Measurements from ENCODE around the gene MSI2.
A peak's percentile ranks its signal among the peaks of the same experiment; 100 is the strongest.

Gene MSI2

GRCh38 chr17:57545731-57546342 lies 289.5 kb downstream of the MSI2 start:
- no peak overlapping the region for H3K27ac ChIP-seq (replicated peaks; ENCODE audit: low read length)
- no CpG with 5 or more reads among the region's 19 CpGs for WGBS, 2 donors (ENCODE audit: extremely low coverage in 2 of 2, insufficient read length in 2 of 2, insufficient replicate concordance in 1 of 2)

DNA sequence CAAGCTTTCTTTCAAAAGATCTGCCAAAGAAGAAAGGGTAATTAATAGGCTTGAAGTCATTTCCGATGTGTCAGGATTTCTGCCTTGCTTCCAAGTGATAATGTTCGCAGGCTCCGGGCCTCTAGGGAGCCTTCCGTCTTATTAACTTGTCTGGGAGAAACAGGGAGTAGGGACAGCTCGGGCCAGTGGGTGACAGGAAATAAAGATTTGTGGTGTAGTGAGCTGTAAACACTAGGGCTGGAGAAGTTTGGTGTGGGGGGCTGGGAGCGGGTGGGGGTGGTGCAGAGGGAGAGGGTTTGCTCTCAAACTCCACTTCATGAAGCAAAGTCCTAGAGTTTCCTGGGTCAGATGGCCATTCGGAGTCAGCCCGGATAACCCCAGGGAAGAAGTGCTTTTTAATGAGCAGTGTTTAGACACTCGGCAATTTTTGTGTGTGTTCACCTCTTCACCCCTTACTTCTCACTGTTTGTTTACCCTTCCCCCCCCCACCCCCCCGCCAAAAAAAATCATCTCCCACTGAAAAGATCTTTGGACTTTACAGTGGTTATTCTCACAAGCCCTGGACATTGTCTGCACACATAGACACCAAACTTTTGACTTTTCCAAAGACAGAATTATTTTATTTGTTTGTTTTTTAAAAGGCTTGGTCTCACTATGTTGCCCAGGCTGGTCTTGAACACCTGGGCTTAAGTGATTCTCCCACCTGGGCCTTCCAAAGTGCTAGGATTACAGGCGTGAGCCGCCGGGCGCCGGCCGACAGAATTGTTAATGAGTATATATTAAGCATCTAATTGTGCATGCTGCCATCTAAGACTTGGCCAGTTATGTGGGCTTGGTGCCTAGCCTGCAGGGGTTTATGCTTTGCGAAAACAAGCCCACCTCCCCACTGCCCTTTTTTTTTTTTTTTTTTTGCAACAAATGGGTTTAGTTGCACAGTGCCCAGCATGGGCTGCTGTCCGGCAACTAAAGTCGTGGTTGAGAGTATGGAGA lies 292.4 kb downstream of the MSI2 start:
- no peaks in the 10 kb centered on the region for H3K9me3 ChIP-seq (replicated peaks in 1 of 2; ENCODE audit: control insufficient read depth in 2 of 2, insufficient read depth in 1 of 2, low read depth in 1 of 2, low read length in 2 of 2)
- no peak overlapping the region for H4K8ac ChIP-seq (ENCODE audit: low read depth, low read length)
- H2BK12ac ChIP-seq (ENCODE audit: low read length) = no peak overlapping the region
- peaks cover 63 to 70% of the 10 kb centered on the region in 2 donors for H3K4me1 ChIP-seq (ENCODE audit: control insufficient read depth in 2 of 2, insufficient read depth in 1 of 2, low read depth in 1 of 2, low read length in 2 of 2)
- WGBS, 2 donors (ENCODE audit: extremely low coverage in 2 of 2, insufficient read length in 2 of 2, insufficient replicate concordance in 1 of 2) = no CpG with 5 or more reads among the region's 19 CpGs
- no peak overlapping the region for H3K4ac ChIP-seq (ENCODE audit: low read length)
- H3K27ac ChIP-seq (replicated peaks; ENCODE audit: low read length) = no peak overlapping the region
- no peaks in the 10 kb centered on the region for H3K36me3 ChIP-seq (replicated peaks in 1 of 2; ENCODE audit: control insufficient read depth in 2 of 2, insufficient read depth in 2 of 2, low read length in 2 of 2)
- no peak overlapping the region for H3K4me3 ChIP-seq (ENCODE audit: low read length in 2 of 2)
- H3K9ac ChIP-seq (ENCODE audit: low read depth, low read length, poor library complexity) = no peak overlapping the region
- no peak overlapping the region for H2BK120ac ChIP-seq (ENCODE audit: low read depth, low read length)
- no peak overlapping the region for H3K18ac ChIP-seq (ENCODE audit: low read length)
- no peak overlapping the region for H2AK5ac ChIP-seq (ENCODE audit: low read depth, low read length)
- no peak overlapping the region for H2BK15ac ChIP-seq (ENCODE audit: low read length)
- no peak overlapping the region for H3K23ac ChIP-seq (ENCODE audit: low read depth, low read length, poor library complexity)
- no peak overlapping the region for H4K91ac ChIP-seq (ENCODE audit: low read depth, low read length, poor library complexity)
- H3K14ac ChIP-seq (ENCODE audit: low read length) = no peak overlapping the region
- peaks cover 2% of the 10 kb centered on the region for H3K79me1 ChIP-seq (ENCODE audit: low read depth, low read length)
- no peaks in the 10 kb centered on the region for H3K27me3 ChIP-seq (ENCODE audit: control insufficient read depth in 3 of 3, insufficient read depth in 3 of 3, low read depth in 1 of 3, low read length in 3 of 3)
- no peak overlapping the region for H2AFZ ChIP-seq (ENCODE audit: low read length)
- no peak overlapping the region for H3K4me2 ChIP-seq (ENCODE audit: insufficient read depth, low read length, poor library complexity, severe bottlenecking)
- no peak for DNase-seq (ENCODE audit: low spot score)
- no peak overlapping the region for H2BK5ac ChIP-seq (ENCODE audit: low read length)

More at GRCh38 chr17:57545731-57546342, 289.5 kb downstream of the MSI2 start:
- no peak overlapping the region for H3K23ac ChIP-seq (ENCODE audit: low read depth, low read length, poor library complexity)
- H2AFZ ChIP-seq (ENCODE audit: low read length) = no peak overlapping the region
- no peak overlapping the region for H2BK15ac ChIP-seq (ENCODE audit: low read length)
- H3K27me3 ChIP-seq (ENCODE audit: control insufficient read depth in 3 of 3, insufficient read depth in 3 of 3, low read depth in 1 of 3, low read length in 3 of 3) = no peaks in the 10 kb centered on the region
- H3K9ac ChIP-seq (ENCODE audit: low read depth, low read length, poor library complexity) = no peak overlapping the region
- H3K4me2 ChIP-seq (ENCODE audit: insufficient read depth, low read length, poor library complexity, severe bottlenecking) = no peak overlapping the region
- no peak overlapping the region for H2BK5ac ChIP-seq (ENCODE audit: low read length)
- no peaks in the 10 kb centered on the region for H3K9me3 ChIP-seq (replicated peaks in 1 of 2; ENCODE audit: control insufficient read depth in 2 of 2, insufficient read depth in 1 of 2, low read depth in 1 of 2, low read length in 2 of 2)
- H3K36me3 ChIP-seq (replicated peaks in 1 of 2; ENCODE audit: control insufficient read depth in 2 of 2, insufficient read depth in 2 of 2, low read length in 2 of 2) = peaks cover 0 to 4% of the 10 kb centered on the region in 2 donors
- peak overlapping the region; percentile 38 for H3K18ac ChIP-seq (ENCODE audit: low read length)
- H3K79me1 ChIP-seq (ENCODE audit: low read depth, low read length) = peaks cover 3% of the 10 kb centered on the region
- no peak for DNase-seq (ENCODE audit: low spot score)
- no peak overlapping the region for H3K4me3 ChIP-seq (ENCODE audit: low read length in 2 of 2)
- peaks cover 53 to 59% of the 10 kb centered on the region in 2 donors for H3K4me1 ChIP-seq (ENCODE audit: control insufficient read depth in 2 of 2, insufficient read depth in 1 of 2, low read depth in 1 of 2, low read length in 2 of 2)
- no peak overlapping the region for H3K4ac ChIP-seq (ENCODE audit: low read length)
- no peak overlapping the region for H4K8ac ChIP-seq (ENCODE audit: low read depth, low read length)
- no peak overlapping the region for H3K14ac ChIP-seq (ENCODE audit: low read length)
- no peak overlapping the region for H2BK12ac ChIP-seq (ENCODE audit: low read length)
- H2BK120ac ChIP-seq (ENCODE audit: low read depth, low read length) = no peak overlapping the region
- no peak overlapping the region for H2AK5ac ChIP-seq (ENCODE audit: low read depth, low read length)
- no peak overlapping the region for H4K91ac ChIP-seq (ENCODE audit: low read depth, low read length, poor library complexity)

GRCh38 chr17:57549468-57549867 lies 293.1 kb downstream of the MSI2 start:
- Histone ChIP-seq H2AK5ac (ENCODE audit: low read depth, low read length) (no peak overlapping the region), H3K36me3 (replicated peaks in 1 of 2; ENCODE audit: control insufficient read depth in 2 of 2, insufficient read depth in 2 of 2, low read length in 2 of 2) (no peaks in the 10 kb centered on the region), H2BK12ac (ENCODE audit: low read length) (no peak overlapping the region), H2BK15ac (ENCODE audit: low read length) (no peak overlapping the region), H3K4me1 (ENCODE audit: control insufficient read depth in 2 of 2, insufficient read depth in 1 of 2, low read depth in 1 of 2, low read length in 2 of 2) (peaks cover 60 to 69% of the 10 kb centered on the region in 2 donors), H3K9me3 (replicated peaks in 1 of 2; ENCODE audit: control insufficient read depth in 2 of 2, insufficient read depth in 1 of 2, low read depth in 1 of 2, low read length in 2 of 2) (no peaks in the 10 kb centered on the region), H4K91ac (ENCODE audit: low read depth, low read length, poor library complexity) (no peak overlapping the region), H3K18ac (ENCODE audit: low read length) (no peak overlapping the region), H2AFZ (ENCODE audit: low read length) (no peak overlapping the region), H3K23ac (ENCODE audit: low read depth, low read length, poor library complexity) (no peak overlapping the region), H2BK120ac (ENCODE audit: low read depth, low read length) (no peak overlapping the region), H4K8ac (ENCODE audit: low read depth, low read length) (no peak overlapping the region), H3K79me1 (ENCODE audit: low read depth, low read length) (peaks cover 2% of the 10 kb centered on the region), H2BK5ac (ENCODE audit: low read length) (no peak overlapping the region), H3K27me3 (ENCODE audit: control insufficient read depth in 3 of 3, insufficient read depth in 3 of 3, low read depth in 1 of 3, low read length in 3 of 3) (no peaks in the 10 kb centered on the region), H3K4me2 (ENCODE audit: insufficient read depth, low read length, poor library complexity, severe bottlenecking) (no peak overlapping the region), H3K4me3 (ENCODE audit: low read length in 2 of 2) (no peak overlapping the region), H3K27ac (replicated peaks; ENCODE audit: low read length) (peak overlapping the region; percentile 3), H3K9ac (ENCODE audit: low read depth, low read length, poor library complexity) (no peak overlapping the region), H3K4ac (ENCODE audit: low read length) (no peak overlapping the region), H3K14ac (ENCODE audit: low read length) (no peak overlapping the region)
- no CpG with 5 or more reads among the region's 3 CpGs for WGBS, 2 donors (ENCODE audit: extremely low coverage in 2 of 2, insufficient read length in 2 of 2, insufficient replicate concordance in 1 of 2)
- no peak for DNase-seq (ENCODE audit: low spot score)

GRCh38 chr17:57550016-57550415 lies 293.7 kb downstream of the MSI2 start:
- no peaks in the 10 kb centered on the region for H3K27me3 ChIP-seq (ENCODE audit: control insufficient read depth in 3 of 3, insufficient read depth in 3 of 3, low read depth in 1 of 3, low read length in 3 of 3)
- peaks cover 5% of the 10 kb centered on the region for H3K79me1 ChIP-seq (ENCODE audit: low read depth, low read length)
- no peak overlapping the region for H2BK15ac ChIP-seq (ENCODE audit: low read length)
- no peak overlapping the region for H3K4ac ChIP-seq (ENCODE audit: low read length)
- no peak overlapping the region for H3K4me2 ChIP-seq (ENCODE audit: insufficient read depth, low read length, poor library complexity, severe bottlenecking)
- no peak overlapping the region for H4K91ac ChIP-seq (ENCODE audit: low read depth, low read length, poor library complexity)
- H2BK120ac ChIP-seq (ENCODE audit: low read depth, low read length) = no peak overlapping the region
- no peak overlapping the region for H3K23ac ChIP-seq (ENCODE audit: low read depth, low read length, poor library complexity)
- H3K4me1 ChIP-seq (ENCODE audit: control insufficient read depth in 2 of 2, insufficient read depth in 1 of 2, low read depth in 1 of 2, low read length in 2 of 2) = peaks cover 65 to 69% of the 10 kb centered on the region in 2 donors
- H2AFZ ChIP-seq (ENCODE audit: low read length) = no peak overlapping the region
- H3K9ac ChIP-seq (ENCODE audit: low read depth, low read length, poor library complexity) = no peak overlapping the region
- no peak overlapping the region for H3K4me3 ChIP-seq (ENCODE audit: low read length in 2 of 2)
- WGBS, 2 donors (ENCODE audit: extremely low coverage in 2 of 2, insufficient read length in 2 of 2, insufficient replicate concordance in 1 of 2) = no CpG with 5 or more reads among the region's 10 CpGs
- no peak overlapping the region for H2BK5ac ChIP-seq (ENCODE audit: low read length)
- no peak overlapping the region for H2BK12ac ChIP-seq (ENCODE audit: low read length)
- H3K36me3 ChIP-seq (replicated peaks in 1 of 2; ENCODE audit: control insufficient read depth in 2 of 2, insufficient read depth in 2 of 2, low read length in 2 of 2) = no peaks in the 10 kb centered on the region
- peak overlapping the region; percentile 47 for H3K27ac ChIP-seq (replicated peaks; ENCODE audit: low read length)
- H3K14ac ChIP-seq (ENCODE audit: low read length) = no peak overlapping the region
- H4K8ac ChIP-seq (ENCODE audit: low read depth, low read length) = no peak overlapping the region
- H3K18ac ChIP-seq (ENCODE audit: low read length) = peak overlapping the region; percentile 29
- no peak overlapping the region for H2AK5ac ChIP-seq (ENCODE audit: low read depth, low read length)
- DNase-seq (ENCODE audit: low spot score) = no peak
- H3K9me3 ChIP-seq (replicated peaks in 1 of 2; ENCODE audit: control insufficient read depth in 2 of 2, insufficient read depth in 1 of 2, low read depth in 1 of 2, low read length in 2 of 2) = no peaks in the 10 kb centered on the region

Data from neuronal stem cell (in vitro differentiated cells).